SK-N-SH treated with all-trans-retinoic acid at 6 μM for 48 hours (cell line): ENCODE data around the gene WTAP.

Experiments
- ATAC-seq: fragments of 200-7000 bp; cut with Tn5 transposase; 3 replicates; pipeline ENCODE4 v1.9.1; 2020; ENCODE audit warnings: mild to moderate bottlenecking, moderate library complexity
- ARNTL ChIP-seq: fragments of 450-650 bp; formaldehyde crosslinking; IDR thresholded peaks from 2 replicates; pipeline ENCODE4 v1.5.0; 2020; ENCODE audit warnings: low read depth, mild to moderate bottlenecking, moderate library complexity, borderline replicate concordance
- BACH2 ChIP-seq: fragments of 250-450 bp; sonication (Bioruptor Pico); IDR thresholded peaks from 2 replicates; pipeline ENCODE4 v1.9.0; 2021; ENCODE audit warnings: mild to moderate bottlenecking, borderline replicate concordance
- CSDC2 ChIP-seq: fragments of 250-450 bp; sonication (Bioruptor Pico); IDR thresholded peaks from 2 replicates; pipeline ENCODE4 v1.5.0; 2020; ENCODE audit warnings: mild to moderate bottlenecking, moderate library complexity
- CSRNP3 ChIP-seq: fragments of 250-450 bp; sonication (Bioruptor Pico); IDR thresholded peaks from 2 replicates; pipeline ENCODE4 v1.5.1; 2021; ENCODE audit warnings: mild to moderate bottlenecking, moderate library complexity
- GLIS3 ChIP-seq: fragments of 250-450 bp; sonication (Bioruptor Pico); IDR thresholded peaks from 2 replicates; pipeline ENCODE4 v1.5.0; 2020; ENCODE audit warnings: mild to moderate bottlenecking, moderate library complexity
- OSR1 ChIP-seq: fragments of 250-450 bp; sonication (Bioruptor Pico); IDR thresholded peaks from 2 replicates; pipeline ENCODE4 v1.8.0; 2022; ENCODE audit warnings: moderate library complexity, mild to moderate bottlenecking, inconsistent platforms
- POU6F1 ChIP-seq: fragments of 250-450 bp; sonication (Bioruptor Pico); IDR thresholded peaks from 2 replicates; pipeline ENCODE4 v1.8.0; 2021; ENCODE audit warnings: low read depth, mild to moderate bottlenecking, moderate library complexity, borderline replicate concordance
- PPARA ChIP-seq: fragments of 250-450 bp; sonication (Bioruptor Pico); IDR thresholded peaks from 2 replicates; pipeline ENCODE4 v1.5.0; 2020; ENCODE audit warnings: mild to moderate bottlenecking, borderline replicate concordance
- RARB ChIP-seq: fragments of 250-450 bp; sonication (Bioruptor Pico); IDR thresholded peaks from 2 replicates; pipeline ENCODE4 v1.8.0; 2021; ENCODE audit warnings: mild to moderate bottlenecking, moderate library complexity
- SNAI2 ChIP-seq: fragments of 250-450 bp; sonication (Bioruptor Pico); IDR thresholded peaks from 2 replicates; pipeline ENCODE4 v1.5.0; 2020; ENCODE audit warnings: mild to moderate bottlenecking, moderate library complexity
- TCF4 ChIP-seq: fragments of 250-450 bp; sonication (Bioruptor Pico); IDR thresholded peaks from 2 replicates; pipeline ENCODE4 v1.8.0; 2021; ENCODE audit warnings: mild to moderate bottlenecking, moderate library complexity, borderline replicate concordance
- TSHZ2 ChIP-seq: fragments of 250-450 bp; sonication (Bioruptor Pico); IDR thresholded peaks from 2 replicates; pipeline ENCODE4 v1.5.0; 2020; ENCODE audit warnings: mild to moderate bottlenecking, moderate library complexity
- ZC3H10 ChIP-seq: fragments of 250-450 bp; sonication (Bioruptor Pico); IDR thresholded peaks from 2 replicates; pipeline ENCODE4 v1.5.1; 2021; ENCODE audit warnings: mild to moderate bottlenecking, moderate library complexity
- ZFP3 ChIP-seq: fragments of 250-450 bp; sonication (Bioruptor Pico); IDR thresholded peaks from 2 replicates; pipeline ENCODE4 v1.5.0; 2020; ENCODE audit warnings: mild to moderate bottlenecking, moderate library complexity
- ZFP30 ChIP-seq: fragments of 450-650 bp; formaldehyde crosslinking; IDR thresholded peaks from 2 replicates; pipeline ENCODE4 v1.5.0; 2022; ENCODE audit warnings: mild to moderate bottlenecking, moderate library complexity
- ZNF565 ChIP-seq: fragments of 450-650 bp; formaldehyde crosslinking; conservative IDR thresholded peaks from 2 replicates; pipeline ENCODE4 v1.5.0; 2020; ENCODE audit warnings: low read depth, mild to moderate bottlenecking, moderate library complexity
- ZNF70 ChIP-seq: fragments of 450-650 bp; formaldehyde crosslinking; IDR thresholded peaks from 2 replicates; pipeline ENCODE4 v1.5.0; 2020; ENCODE audit warnings: mild to moderate bottlenecking, moderate library complexity
- ZNF8 ChIP-seq: fragments of 450-650 bp; formaldehyde crosslinking; IDR thresholded peaks from 2 replicates; pipeline ENCODE4 v1.5.0; 2020; ENCODE audit warnings: mild to moderate bottlenecking, moderate library complexity

The WTAP gene

GRCh38 chr6:159692303-159693127 lies 34.8 kb upstream of the WTAP start:
- ATAC-seq = peak; percentile 58
- TF ChIP-seq ZC3H10 (no peak), ZFP30 (CRISPR knock-in tag) (no peak), OSR1 (CRISPR knock-in tag) (no peak), GLIS3 (CRISPR knock-in tag) (no peak), PPARA (CRISPR knock-in tag) (no peak), SNAI2 (CRISPR knock-in tag) (no peak), TSHZ2 (CRISPR knock-in tag) (no peak), ZNF70 (CRISPR knock-in tag) (no peak), TCF4 (CRISPR knock-in tag) (no peak), ARNTL (CRISPR knock-in tag) (no peak), CSDC2 (no peak), ZNF565 (CRISPR knock-in tag) (no peak), CSRNP3 (CRISPR knock-in tag) (no peak), BACH2 (no peak), RARB (CRISPR knock-in tag) (no peak)

GRCh38 chr6:159693128-159693893 lies 34.0 kb upstream of the WTAP start, which contains the start of gene SOD2:
SOD2 (minus strand) TSS chr6:159693241; CDS start chr6:159693167, 74 bp downstream.
- peak; percentile 91 for ATAC-seq
- TF ChIP-seq CSDC2 (no peak), ZNF8 (CRISPR knock-in tag) (no peak), ARNTL (CRISPR knock-in tag) (no peak), GLIS3 (CRISPR knock-in tag) (peak; percentile 73; the same call in 1 of the 2 replicates), ZNF70 (CRISPR knock-in tag) (0 out of 2 replicates have a peak, but pooled peaks have one; percentile 8)

GRCh38 chr6:159693894-159694545 lies 33.3 kb upstream of the WTAP start:
- TF ChIP-seq CSRNP3 (CRISPR knock-in tag) (no peak), OSR1 (CRISPR knock-in tag) (no peak), BACH2 (no peak), ZFP3 (CRISPR knock-in tag) (no peak), ZNF8 (CRISPR knock-in tag) (no peak), SNAI2 (CRISPR knock-in tag) (no peak), POU6F1 (CRISPR knock-in tag) (no peak)
- peak; percentile 11 for ATAC-seq
